Ascending aorta (tissue), 2 donors: ENCODE data around the gene EBPL. TPM values are rescaled to one million over a fixed set of nuclear protein-coding genes. Genes with fewer than 3 reads are reported as not detected.

ENCODE experiments used
- DNase-seq, 2 donors: peaks; one replicate each; pipeline ENCODE4 v3.0.0-alpha.2; 2019; ENCODE audit warnings: low spot score in 2 of 2
- H3K27ac ChIP-seq, 2 donors: fragments of 200-600 bp; sonication (generic); one replicate each; pipeline ENCODE4 v1.5.1; 2016 to 2017; ENCODE audit warnings: mild to moderate bottlenecking in 1 of 2
- H3K27me3 ChIP-seq: fragments of 200-600 bp; sonication (generic); one replicate; pipeline ENCODE4 v1.5.1; 2017
- H3K36me3 ChIP-seq, 2 donors: fragments of 200-600 bp; sonication (generic); one replicate each; pipeline ENCODE4 v1.5.1; 2016
- H3K4me1 ChIP-seq, 2 donors: fragments of 200-600 bp; sonication (generic); one replicate each; pipeline ENCODE4 v1.5.1; 2016 to 2017; ENCODE audit warnings: mild to moderate bottlenecking in 1 of 2
- H3K4me3 ChIP-seq, 2 donors: fragments of 200-600 bp; sonication (generic); one replicate each; pipeline ENCODE4 v1.5.1; 2016 to 2017; ENCODE audit warnings: mild to moderate bottlenecking in 1 of 2
- H3K9me3 ChIP-seq, 2 donors: fragments of 200-600 bp; sonication (generic); one replicate each; pipeline ENCODE4 v1.5.1; 2016
- intact Hi-C: fragments of 100-400 bp; cut with DNase I; formaldehyde crosslinking; loops from one replicate; pipeline ENCODE4 v1.15.1; 2023
- total RNA-seq: library from RNA; depleted of rRNA; stranded (reverse); fragments of >200 nt; gene quantifications from one replicate; pipeline ENCODE4 v1.1.0, GENCODE V29; 2016
- TF ChIP-seq, protein P1 (sequence below), 3 experiments: fragments of 200-600 bp in 2 of 3; fragments of 450-650 bp in 1 of 3; sonication (generic) in 2 of 3; IDR thresholded peaks; one replicate each; pipeline ENCODE4 v1.5.1; 2016 to 2019; ENCODE audit warnings: antibody characterized with exemption in 3 of 3, mild to moderate bottlenecking in 1 of 3, moderate library complexity in 1 of 3

EBPL gene
- total RNA-seq, 1 donor from 2014 or later = 18.3 TPM

DNA sequence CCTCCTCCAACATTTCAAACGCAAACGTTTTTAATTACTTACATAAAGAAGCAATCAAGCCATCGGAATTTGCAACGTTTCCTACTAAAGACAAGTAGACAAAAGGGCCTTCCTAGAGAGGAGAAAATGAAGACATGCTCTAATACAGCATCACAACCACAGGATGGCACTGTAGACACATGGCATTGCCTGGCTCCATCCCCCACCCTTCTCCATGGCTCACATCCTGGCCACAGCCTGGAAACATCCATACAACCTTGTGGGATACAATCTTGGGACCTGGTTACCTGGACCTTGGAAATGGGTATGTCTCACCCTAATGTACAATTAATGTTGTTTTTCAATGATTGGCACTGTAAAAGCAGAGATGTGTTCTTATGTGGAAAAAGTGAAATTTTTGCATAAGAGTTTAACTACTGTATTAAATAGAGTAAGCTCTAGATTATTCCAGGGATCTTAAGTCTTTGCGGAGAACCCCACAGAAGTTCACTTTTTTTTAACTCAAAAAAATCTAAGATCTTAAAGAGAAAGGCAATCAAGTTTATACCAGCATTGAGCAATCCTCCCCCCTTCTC lies 21.5 kb downstream of the EBPL start:
- no peak overlapping the region for H3K4me3 ChIP-seq
- DNase-seq = no peak
- H3K27me3 ChIP-seq = no peaks in the 10 kb centered on the region
- no peaks in the 10 kb centered on the region for H3K4me1 ChIP-seq
- intact Hi-C loops = loop anchor here (1.0 kb wide), 1 partner anchor 178 kb away; no protein-coding TSS in a partner anchor
- TF ChIP-seq, protein P1, sequence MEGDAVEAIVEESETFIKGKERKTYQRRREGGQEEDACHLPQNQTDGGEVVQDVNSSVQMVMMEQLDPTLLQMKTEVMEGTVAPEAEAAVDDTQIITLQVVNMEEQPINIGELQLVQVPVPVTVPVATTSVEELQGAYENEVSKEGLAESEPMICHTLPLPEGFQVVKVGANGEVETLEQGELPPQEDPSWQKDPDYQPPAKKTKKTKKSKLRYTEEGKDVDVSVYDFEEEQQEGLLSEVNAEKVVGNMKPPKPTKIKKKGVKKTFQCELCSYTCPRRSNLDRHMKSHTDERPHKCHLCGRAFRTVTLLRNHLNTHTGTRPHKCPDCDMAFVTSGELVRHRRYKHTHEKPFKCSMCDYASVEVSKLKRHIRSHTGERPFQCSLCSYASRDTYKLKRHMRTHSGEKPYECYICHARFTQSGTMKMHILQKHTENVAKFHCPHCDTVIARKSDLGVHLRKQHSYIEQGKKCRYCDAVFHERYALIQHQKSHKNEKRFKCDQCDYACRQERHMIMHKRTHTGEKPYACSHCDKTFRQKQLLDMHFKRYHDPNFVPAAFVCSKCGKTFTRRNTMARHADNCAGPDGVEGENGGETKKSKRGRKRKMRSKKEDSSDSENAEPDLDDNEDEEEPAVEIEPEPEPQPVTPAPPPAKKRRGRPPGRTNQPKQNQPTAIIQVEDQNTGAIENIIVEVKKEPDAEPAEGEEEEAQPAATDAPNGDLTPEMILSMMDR (IDR thresholded peaks at IDR 0.05) = peak; percentile 47 to 76 (median 58)
- no peak overlapping the region for H3K27ac ChIP-seq
- H3K36me3 ChIP-seq = peaks cover 4 to 18% of the 10 kb centered on the region in 2 donors
- no peaks in the 10 kb centered on the region for H3K9me3 ChIP-seq

DNA sequence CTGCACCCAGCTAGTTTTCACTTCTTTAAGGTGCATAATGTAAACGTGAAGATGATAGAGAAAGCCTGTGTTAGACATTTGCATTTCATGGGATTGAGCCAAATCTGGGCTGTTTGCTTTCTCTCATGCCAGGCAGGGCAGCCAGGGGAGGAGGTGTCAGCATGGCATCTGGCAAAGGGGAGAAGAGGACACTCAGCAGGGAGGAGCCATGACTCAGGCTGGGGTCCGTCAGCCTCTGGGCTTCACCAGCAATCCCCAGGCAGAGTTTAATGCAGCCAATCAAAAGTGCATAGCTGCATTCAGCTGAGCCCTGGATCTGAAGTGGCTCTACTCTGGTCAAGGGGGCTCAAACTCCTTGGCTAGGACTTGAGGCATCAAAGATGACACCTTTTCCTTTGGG lies 23.5 kb downstream of the EBPL start:
- TF ChIP-seq, protein P1 (IDR thresholded peaks at IDR 0.05) = no peak
- H3K4me1 ChIP-seq = no peaks in the 10 kb centered on the region
- no peaks in the 10 kb centered on the region for H3K9me3 ChIP-seq
- intact Hi-C loops = no loop called here
- no peak overlapping the region for H3K4me3 ChIP-seq
- H3K36me3 ChIP-seq = peaks cover 4 to 23% of the 10 kb centered on the region in 2 donors
- H3K27me3 ChIP-seq = no peaks in the 10 kb centered on the region
- DNase-seq = no peak
- no peak overlapping the region for H3K27ac ChIP-seq

DNA sequence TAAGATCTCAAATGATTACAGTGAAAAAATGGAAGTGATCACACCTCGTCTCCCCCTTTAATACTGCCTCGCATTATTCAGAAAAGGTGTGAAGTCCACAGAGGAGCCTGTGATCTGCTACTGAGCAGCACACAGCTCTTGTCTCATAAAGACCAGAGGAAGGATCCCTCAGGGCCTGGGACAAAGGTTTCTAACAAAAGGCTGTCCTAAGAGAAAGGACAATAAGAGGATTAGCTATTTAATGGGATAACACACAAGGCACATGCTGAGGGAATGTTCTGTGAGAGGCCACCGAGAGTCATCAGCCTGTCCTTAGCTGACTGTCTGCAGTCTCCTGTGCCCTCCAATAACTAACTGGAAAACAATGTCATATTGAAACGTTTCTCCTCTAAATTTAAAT lies 26.7 kb downstream of the EBPL start:
- H3K36me3 ChIP-seq = peaks cover 4 to 32% of the 10 kb centered on the region in 2 donors

DNA sequence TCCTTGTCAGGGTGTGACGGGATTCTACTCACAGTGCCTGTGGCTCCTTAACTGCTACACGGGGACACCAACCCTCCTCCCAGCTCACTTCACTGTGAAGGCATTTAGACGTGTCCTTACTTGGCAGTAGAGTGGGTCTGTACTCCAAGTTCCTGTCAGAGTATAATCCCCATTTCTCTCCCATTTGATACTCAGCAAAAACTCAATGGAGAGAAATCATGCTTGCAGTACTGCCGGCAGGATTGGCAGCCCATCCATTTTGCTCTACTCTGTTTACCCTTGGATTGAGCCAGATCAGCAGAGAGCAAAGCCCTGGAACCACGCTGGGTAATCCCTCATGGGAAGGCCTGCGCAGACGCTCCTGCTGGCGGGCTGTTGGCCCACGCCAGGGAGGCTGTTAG lies 34.0 kb downstream of the EBPL start:
- Histone ChIP-seq H3K4me3 (no peak overlapping the region), H3K36me3 (peaks cover 0 to 4% of the 10 kb centered on the region in 2 donors), H3K4me1 (no peaks in the 10 kb centered on the region), H3K9me3 (no peaks in the 10 kb centered on the region), H3K27me3 (no peaks in the 10 kb centered on the region), H3K27ac (no peak overlapping the region)
- DNase-seq = no peak
- intact Hi-C loops = no loop called here
- TF ChIP-seq, protein P1 (IDR thresholded peaks at IDR 0.05) = no peak

More for the DNA sequence above, 26.7 kb downstream of the EBPL start:
- Histone ChIP-seq H3K27ac (no peak overlapping the region), H3K9me3 (no peaks in the 10 kb centered on the region), H3K27me3 (no peaks in the 10 kb centered on the region), H3K4me3 (no peak overlapping the region), H3K4me1 (no peaks in the 10 kb centered on the region)
- intact Hi-C loops = no loop called here
- no peak for DNase-seq
- TF ChIP-seq, protein P1 (IDR thresholded peaks at IDR 0.05) = no peak

DNA sequence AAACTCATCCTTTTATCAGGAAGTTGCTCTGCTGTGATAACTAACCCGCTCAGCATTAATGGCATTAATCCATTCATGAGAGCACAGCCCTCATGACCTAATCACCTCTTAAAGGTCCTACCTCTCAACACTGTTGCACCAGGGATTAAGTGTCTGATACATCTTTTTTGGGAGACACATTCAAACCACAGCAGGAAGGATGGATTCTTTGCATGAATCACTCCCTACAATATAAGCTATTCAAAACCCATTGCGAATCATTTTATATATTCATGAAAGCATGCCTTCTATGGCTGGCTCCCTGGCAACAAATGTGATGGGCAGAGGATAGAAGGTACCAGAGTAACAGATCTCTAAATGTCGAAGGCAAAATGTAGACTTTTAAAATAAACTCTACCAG lies 35.4 kb downstream of the EBPL start:
- TF ChIP-seq, protein P1 (IDR thresholded peaks at IDR 0.05) = no peak
- DNase-seq = no peak
- H3K36me3 ChIP-seq = no peaks in the 10 kb centered on the region
- intact Hi-C loops = no loop called here
- H3K9me3 ChIP-seq = no peaks in the 10 kb centered on the region
- H3K27me3 ChIP-seq = no peaks in the 10 kb centered on the region
- H3K4me3 ChIP-seq = no peak overlapping the region
- H3K27ac ChIP-seq = no peak overlapping the region
- H3K4me1 ChIP-seq = no peaks in the 10 kb centered on the region

DNA sequence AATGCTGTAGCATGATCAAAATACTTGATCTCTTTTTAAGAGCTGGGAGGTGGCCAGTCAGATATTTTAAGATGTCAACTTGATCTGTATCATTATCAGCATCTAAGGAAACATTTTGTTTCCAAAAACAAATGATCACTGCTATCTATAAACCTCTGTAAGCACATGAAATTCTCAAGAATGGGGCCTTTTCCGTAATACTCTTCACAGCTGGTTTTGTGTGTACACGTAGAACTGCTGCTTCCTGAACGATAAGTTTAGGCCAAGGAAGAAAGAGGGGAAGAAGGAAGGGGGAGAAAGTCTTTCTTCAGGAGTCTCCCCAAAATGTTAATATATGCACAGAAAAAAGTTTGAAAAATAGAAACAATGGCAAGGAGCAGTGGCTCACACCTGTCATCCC lies 37.3 kb downstream of the EBPL start:
- Histone ChIP-seq H3K36me3 (no peaks in the 10 kb centered on the region), H3K27me3 (no peaks in the 10 kb centered on the region), H3K4me3 (no peak overlapping the region), H3K27ac (no peak overlapping the region), H3K4me1 (no peaks in the 10 kb centered on the region), H3K9me3 (no peaks in the 10 kb centered on the region)
- DNase-seq = no peak
- TF ChIP-seq, protein P1 (IDR thresholded peaks at IDR 0.05) = no peak
- intact Hi-C loops = loop anchor here (5.0 kb wide), 1 partner anchor 193 kb away; no protein-coding TSS in a partner anchor
